Measurements from ENCODE around the gene CCNL1.

CCNL1 gene

GRCh38 chr3:157167371-157168042 is 7.6 kb upstream of the CCNL1 start:
- no peak overlapping the region for H3K4me2 ChIP-seq (ENCODE audit: low read length)
- no peak overlapping the region for H3K4me3 ChIP-seq (ENCODE audit: low read depth, low read length, poor library complexity, severe bottlenecking)
- H3K79me2 ChIP-seq (ENCODE audit: insufficient read depth, low read length) = no peaks in the 10 kb centered on the region
- H3K4me1 ChIP-seq (ENCODE audit: insufficient read depth, low read length, severe bottlenecking) = no peaks in the 10 kb centered on the region
- TF ChIP-seq, protein P1, sequence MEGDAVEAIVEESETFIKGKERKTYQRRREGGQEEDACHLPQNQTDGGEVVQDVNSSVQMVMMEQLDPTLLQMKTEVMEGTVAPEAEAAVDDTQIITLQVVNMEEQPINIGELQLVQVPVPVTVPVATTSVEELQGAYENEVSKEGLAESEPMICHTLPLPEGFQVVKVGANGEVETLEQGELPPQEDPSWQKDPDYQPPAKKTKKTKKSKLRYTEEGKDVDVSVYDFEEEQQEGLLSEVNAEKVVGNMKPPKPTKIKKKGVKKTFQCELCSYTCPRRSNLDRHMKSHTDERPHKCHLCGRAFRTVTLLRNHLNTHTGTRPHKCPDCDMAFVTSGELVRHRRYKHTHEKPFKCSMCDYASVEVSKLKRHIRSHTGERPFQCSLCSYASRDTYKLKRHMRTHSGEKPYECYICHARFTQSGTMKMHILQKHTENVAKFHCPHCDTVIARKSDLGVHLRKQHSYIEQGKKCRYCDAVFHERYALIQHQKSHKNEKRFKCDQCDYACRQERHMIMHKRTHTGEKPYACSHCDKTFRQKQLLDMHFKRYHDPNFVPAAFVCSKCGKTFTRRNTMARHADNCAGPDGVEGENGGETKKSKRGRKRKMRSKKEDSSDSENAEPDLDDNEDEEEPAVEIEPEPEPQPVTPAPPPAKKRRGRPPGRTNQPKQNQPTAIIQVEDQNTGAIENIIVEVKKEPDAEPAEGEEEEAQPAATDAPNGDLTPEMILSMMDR (IDR thresholded peaks at IDR 0.05; ENCODE audit: low read length) = no peak
- no peak for TF ChIP-seq EZH2 (IDR thresholded peaks at IDR 0.05; ENCODE audit: borderline replicate concordance, low read length)
- no peaks in the 10 kb centered on the region for H3K9me2 ChIP-seq (ENCODE audit: low read depth, low read length)
- H2AFZ ChIP-seq (ENCODE audit: low read length) = no peak overlapping the region
- H3F3A ChIP-seq (ENCODE audit: insufficient read depth, low read length) = no peaks in the 10 kb centered on the region
- H3K27me3 ChIP-seq (ENCODE audit: insufficient read depth, low read length) = no peaks in the 10 kb centered on the region
- H3K27ac ChIP-seq (ENCODE audit: low read depth, low read length, poor library complexity, severe bottlenecking) = no peak overlapping the region
- H4K20me1 ChIP-seq (ENCODE audit: insufficient read depth, low read length) = no peaks in the 10 kb centered on the region
- no peak overlapping the region for H3K9ac ChIP-seq (ENCODE audit: low read length)
- no peaks in the 10 kb centered on the region for H3K36me3 ChIP-seq (ENCODE audit: insufficient read depth, low read length)
- H3K9me3 ChIP-seq (ENCODE audit: low read length) = no peaks in the 10 kb centered on the region

- no peaks in the 10 kb centered on the region for H3F3A ChIP-seq (ENCODE audit: insufficient read depth, low read length)
- no peaks in the 10 kb centered on the region for H3K9me3 ChIP-seq (ENCODE audit: low read length)
- TF ChIP-seq, protein P1 (IDR thresholded peaks at IDR 0.05; ENCODE audit: low read length) = no peak
- no peak for TF ChIP-seq EZH2 (IDR thresholded peaks at IDR 0.05; ENCODE audit: borderline replicate concordance, low read length)
- no peaks in the 10 kb centered on the region for H3K36me3 ChIP-seq (ENCODE audit: insufficient read depth, low read length)
- no peak overlapping the region for H3K27ac ChIP-seq (ENCODE audit: low read depth, low read length, poor library complexity, severe bottlenecking)
- H3K4me3 ChIP-seq (ENCODE audit: low read depth, low read length, poor library complexity, severe bottlenecking) = no peak overlapping the region
- no peaks in the 10 kb centered on the region for H3K27me3 ChIP-seq (ENCODE audit: insufficient read depth, low read length)
- H3K9me2 ChIP-seq (ENCODE audit: low read depth, low read length) = no peaks in the 10 kb centered on the region
- H2AFZ ChIP-seq (ENCODE audit: low read length) = no peak overlapping the region
- no peaks in the 10 kb centered on the region for H3K4me1 ChIP-seq (ENCODE audit: insufficient read depth, low read length, severe bottlenecking)
- H3K79me2 ChIP-seq (ENCODE audit: insufficient read depth, low read length) = no peaks in the 10 kb centered on the region
- H3K9ac ChIP-seq (ENCODE audit: low read length) = no peak overlapping the region
- no peak overlapping the region for H3K4me2 ChIP-seq (ENCODE audit: low read length)
- H4K20me1 ChIP-seq (ENCODE audit: insufficient read depth, low read length) = no peaks in the 10 kb centered on the region
These were observed 6.6 kb upstream of the CCNL1 start for GRCh38 chr3:157166561-157166960.

DNA sequence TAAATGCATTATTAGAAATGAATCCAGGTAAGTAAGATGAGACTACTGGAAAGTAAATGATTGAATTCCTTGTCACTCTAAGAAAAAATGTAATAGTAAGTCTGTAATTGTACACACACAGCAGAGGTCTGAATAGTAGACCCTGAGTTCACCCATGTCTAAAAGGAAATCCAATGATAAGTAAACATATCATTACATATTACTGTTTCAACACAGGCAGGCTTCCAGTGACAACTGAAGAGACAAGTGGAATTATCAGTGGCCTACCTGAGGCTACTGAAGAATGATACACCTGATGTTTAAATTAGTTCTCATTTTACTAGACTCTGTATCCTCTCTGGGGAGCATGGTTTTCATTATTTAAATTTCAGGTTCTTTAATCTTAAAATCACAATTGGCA is 6.2 kb upstream of the CCNL1 start:
- Histone ChIP-seq H3F3A (ENCODE audit: insufficient read depth, low read length) (no peaks in the 10 kb centered on the region), H3K27me3 (ENCODE audit: insufficient read depth, low read length) (no peaks in the 10 kb centered on the region), H3K36me3 (ENCODE audit: insufficient read depth, low read length) (no peaks in the 10 kb centered on the region), H3K27ac (ENCODE audit: low read depth, low read length, poor library complexity, severe bottlenecking) (no peak overlapping the region), H3K9ac (ENCODE audit: low read length) (no peak overlapping the region), H3K9me3 (ENCODE audit: low read length) (no peaks in the 10 kb centered on the region), H3K4me2 (ENCODE audit: low read length) (no peak overlapping the region), H3K9me2 (ENCODE audit: low read depth, low read length) (no peaks in the 10 kb centered on the region), H3K79me2 (ENCODE audit: insufficient read depth, low read length) (no peaks in the 10 kb centered on the region), H3K4me3 (ENCODE audit: low read depth, low read length, poor library complexity, severe bottlenecking) (no peak overlapping the region), H3K4me1 (ENCODE audit: insufficient read depth, low read length, severe bottlenecking) (peaks cover 3% of the 10 kb centered on the region), H2AFZ (ENCODE audit: low read length) (no peak overlapping the region), H4K20me1 (ENCODE audit: insufficient read depth, low read length) (no peaks in the 10 kb centered on the region)
- no peak for TF ChIP-seq EZH2 (IDR thresholded peaks at IDR 0.05; ENCODE audit: borderline replicate concordance, low read length)
- TF ChIP-seq, protein P1 (IDR thresholded peaks at IDR 0.05; ENCODE audit: low read length) = no peak
